Activated CD8-positive, alpha-beta memory T cell treated with anti-CD3 and anti-CD28 coated beads for 4 hours (primary cell): ENCODE data around the gene DNAJB8.

Source experiments
- DNase-seq, 2 donors: peaks; one replicate each; pipeline ENCODE4 v3.0.0-alpha.2; 2020; ENCODE audit warnings: low read depth in 2 of 2

DNAJB8 gene

DNA sequence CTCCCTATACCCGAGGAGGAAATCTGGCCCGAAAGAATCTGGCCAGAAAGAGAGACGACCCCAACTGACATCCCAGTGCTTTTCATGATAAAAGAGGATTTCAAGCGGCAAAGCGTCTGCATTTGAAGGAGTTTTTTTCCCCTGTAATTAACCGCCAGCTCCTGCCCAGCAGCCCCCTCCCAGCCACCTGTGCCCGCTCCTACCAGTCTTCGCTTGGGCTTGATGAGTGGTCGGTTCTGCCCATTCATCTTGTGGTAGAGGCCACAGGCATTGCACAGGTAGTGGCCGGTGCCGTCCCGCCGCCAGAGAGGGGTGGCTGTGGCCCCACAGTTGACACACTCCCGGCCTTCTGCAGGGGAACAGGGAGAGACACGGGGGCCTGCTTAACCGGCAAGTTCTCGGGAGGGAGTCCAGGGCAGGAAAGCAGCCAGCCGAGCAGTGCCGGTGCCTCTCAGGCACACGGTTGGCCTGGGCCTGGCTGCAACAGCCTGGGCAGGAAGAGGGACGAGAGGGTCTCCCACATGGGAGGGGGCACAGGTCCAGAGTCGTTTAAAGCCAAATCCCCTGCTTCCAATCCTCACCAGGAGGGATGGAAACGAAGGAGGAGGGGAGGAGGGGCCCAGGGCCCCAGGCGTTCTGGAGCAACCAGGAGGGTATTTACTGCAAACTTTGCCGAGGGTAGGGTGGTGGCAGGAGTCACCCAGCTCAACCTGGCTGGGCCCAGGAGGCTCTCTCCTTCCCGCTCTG, 17.1 kb upstream of the DNAJB8 start:
- no peak for DNase-seq

DNA sequence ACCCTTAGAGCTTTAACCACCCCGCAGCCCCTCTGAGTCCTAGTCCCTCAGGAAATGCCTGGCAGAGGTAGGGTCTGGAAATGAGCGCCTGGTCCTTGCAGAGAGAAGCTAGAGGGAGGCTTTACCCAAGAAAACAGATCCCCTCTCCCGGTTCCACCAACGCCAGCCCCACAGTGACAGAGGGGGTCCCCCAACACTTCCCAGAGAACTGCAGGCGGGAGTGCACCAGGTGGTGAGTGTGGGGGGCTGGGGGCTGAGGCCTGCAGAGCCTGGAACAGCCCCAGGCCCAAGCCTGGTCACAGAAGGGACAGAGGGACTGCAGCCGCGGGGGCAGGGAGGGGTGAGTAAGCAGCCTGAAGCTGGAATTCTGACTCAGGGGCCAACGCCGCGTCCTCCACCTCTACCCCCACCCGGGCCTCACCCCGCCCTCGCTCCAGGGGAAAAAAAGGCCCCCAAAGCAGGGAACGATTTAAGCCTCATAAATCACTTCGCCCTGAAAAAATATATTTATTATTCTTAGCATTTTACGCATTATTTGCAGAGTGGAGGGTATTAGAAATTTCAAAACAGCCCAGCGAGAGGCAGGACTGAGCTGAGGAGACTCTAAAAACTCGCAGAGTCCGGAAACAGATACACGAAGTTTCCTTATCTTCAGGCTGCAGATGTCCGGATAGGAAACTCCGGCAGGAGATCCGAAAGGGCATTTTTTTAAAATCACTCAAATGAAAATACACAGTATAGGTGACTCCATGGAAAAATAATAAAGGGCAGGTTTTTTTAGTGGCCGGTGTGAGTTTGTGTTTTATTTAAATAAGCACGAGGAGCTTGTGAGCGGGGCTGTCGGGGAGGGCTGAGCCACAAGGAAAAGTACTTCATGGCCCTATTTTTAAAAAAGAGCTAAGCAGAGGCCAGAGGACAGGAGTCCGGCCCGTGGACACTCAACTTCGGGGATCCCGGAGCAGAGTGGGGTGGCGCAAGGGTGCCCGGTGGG, 16.3 kb upstream of the DNAJB8 start:
- DNase-seq: no peak

DNA sequence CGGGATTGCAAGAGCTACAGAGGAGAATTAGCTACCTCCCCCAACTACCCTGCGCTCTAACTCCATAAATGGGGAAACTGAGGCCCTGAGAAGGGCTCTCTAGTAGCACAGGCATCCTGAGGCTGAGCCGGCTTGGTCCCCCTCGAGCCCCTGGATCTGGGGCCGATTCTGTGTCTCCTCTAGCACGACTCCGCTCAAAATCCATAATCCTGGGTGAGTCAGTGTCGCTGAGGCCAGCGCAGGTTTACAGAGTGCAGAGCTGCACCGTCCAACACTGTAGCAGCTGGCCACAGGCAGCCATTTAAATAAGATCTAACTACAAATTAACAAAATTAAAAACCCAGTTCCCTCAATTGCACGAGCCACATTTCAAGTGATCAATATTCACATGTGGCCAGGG, 15.5 kb upstream of the DNAJB8 start:
- DNase-seq: no peak

DNA sequence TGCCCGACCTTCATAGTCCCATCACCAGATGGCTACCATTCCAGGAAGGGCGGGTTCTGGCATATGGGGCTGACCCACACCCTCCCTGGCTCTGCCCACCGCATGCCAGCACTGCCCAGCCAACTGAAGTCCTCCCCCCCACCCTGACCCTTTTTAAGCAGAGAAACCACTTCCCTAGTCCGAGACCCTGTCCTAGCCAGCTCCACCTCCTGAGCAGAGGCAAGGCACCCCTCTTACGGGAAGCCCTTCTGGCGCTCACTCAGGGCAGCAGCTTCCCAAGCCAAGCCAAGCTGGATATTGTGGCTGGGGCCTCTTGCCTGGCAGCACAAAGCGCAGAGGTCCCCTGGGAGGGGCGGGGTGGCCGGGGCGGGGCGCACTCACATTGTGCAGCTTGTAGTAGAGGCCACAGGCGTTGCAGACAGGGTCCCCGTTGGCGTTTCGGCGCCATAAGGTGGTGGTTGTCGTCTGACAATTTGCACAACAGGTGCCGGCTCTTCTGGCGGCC, 14.8 kb upstream of the DNAJB8 start:
- DNase-seq: no peak

DNA sequence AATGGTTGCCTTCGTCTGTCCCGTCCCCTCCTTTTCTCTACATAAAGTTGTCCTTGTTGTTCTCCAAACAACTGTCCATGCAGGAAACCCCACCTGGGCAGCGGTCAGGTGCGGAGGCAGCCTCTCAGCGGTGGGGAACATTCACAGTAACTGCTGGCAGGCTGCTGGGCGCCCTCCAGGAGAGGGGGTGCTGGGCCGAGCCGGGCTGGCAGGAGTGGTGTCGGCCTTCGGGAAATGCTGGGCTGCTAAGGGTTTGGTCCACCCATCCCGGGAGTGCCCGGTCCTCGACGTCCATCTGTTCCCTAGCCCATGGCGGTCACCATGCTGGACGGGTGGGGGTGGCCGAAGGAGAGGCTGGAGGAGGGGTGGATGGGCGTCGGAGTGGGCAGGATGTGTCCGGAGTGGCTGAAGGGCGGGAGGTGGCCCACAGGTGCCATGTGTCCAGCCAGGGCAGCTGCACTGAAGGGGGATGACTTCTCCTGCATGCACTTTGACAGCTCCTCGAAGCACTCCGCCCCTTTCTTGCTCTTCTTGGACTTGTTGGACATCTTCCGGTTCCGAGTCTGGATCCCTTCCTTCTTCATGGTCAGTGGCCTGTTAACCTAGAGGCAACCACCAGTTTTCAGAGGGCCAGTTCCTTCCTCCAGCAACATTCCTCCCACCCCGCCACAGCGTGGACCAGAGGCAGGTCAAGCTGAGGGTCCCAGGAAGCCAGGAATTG, 14.2 kb upstream of the DNAJB8 start:
- DNase-seq: no peak

DNA sequence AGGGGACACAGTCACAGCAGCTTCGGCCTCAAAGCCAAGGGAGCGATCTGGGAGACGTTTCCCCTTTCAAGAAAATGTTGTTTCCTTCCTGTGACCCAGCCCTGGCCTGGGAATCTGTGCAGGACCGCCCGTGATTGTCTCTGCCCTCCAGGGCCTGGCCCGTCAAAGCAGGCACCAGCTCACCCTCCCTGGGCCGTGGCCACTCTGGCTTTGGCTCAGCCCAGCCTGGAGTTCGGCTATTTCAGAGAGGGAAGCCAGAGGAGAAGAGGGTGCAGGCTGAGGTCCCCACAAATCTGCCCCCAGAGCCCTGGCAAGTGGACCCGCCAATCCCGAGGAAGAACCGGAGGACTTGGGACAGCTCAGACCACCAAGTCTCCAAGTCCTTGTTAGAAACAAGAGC, 13.6 kb upstream of the DNAJB8 start:
- no peak for DNase-seq

DNA sequence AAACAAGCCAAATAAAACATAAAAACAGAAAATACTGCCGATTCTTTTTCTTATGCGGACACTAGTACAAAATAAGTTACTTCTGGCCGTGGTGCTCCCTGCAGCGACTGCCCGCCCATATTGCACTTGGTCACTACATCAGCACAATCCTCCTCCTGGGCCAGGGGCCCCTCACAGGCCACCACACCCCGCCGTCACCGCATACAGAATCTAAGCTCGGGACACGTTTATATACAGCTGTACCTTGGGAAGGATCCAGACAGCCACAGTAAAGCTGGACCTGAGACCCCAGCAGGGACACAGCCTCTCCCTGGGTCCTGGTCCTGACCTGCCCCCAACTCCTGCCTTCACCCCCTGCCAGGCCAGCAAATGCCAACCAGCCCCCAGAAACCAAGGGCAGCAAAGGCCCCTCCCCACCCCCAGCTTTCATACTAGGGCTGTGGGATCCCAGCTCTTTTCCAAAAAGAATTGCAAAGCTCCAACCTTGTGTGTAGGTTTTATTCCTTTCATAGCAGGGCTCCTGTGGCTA, 12.9 kb upstream of the DNAJB8 start:
- DNase-seq: no peak

DNA sequence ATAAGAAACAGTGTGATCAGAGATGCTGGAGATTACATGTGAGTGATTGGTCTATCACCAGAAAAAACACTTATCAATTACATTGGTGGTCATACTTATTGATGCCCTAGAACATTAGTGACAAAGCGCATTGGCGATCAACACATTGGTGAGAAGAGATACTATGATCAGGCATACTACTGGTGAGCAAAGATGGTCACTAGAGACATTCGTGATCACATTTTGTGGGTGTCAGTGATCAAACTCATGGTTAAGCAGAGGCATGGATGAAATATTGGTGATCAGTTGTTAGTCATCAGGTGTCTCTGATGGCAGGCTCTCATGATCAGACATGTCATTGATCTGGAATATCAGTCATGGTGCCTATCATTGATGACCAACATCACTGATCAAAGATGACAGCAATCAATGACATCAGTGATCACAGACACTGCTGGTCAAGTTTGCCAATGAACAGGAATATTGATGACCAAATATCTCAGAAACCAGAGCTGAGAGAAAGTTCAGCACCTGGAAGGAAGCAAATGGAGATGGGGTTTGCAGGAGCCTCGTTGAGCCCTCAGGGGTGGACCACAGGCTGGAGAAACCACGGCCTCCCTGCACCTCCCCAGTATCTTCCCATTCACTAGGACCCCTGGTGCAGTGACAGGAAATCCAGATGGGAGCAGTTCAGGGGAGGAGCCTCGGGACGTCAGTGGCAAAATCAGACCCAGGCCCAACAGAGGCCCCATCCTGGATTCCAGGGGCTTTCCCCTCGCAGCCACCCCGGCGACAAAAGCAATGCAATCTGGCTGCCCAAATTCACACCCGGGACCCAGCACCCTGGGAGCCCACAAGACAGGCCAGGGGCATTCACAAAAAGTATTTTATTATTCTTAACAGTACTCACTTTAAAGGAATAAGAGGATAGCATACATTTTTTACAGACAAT, 12.2 kb upstream of the DNAJB8 start:
- DNase-seq: no peak

DNA sequence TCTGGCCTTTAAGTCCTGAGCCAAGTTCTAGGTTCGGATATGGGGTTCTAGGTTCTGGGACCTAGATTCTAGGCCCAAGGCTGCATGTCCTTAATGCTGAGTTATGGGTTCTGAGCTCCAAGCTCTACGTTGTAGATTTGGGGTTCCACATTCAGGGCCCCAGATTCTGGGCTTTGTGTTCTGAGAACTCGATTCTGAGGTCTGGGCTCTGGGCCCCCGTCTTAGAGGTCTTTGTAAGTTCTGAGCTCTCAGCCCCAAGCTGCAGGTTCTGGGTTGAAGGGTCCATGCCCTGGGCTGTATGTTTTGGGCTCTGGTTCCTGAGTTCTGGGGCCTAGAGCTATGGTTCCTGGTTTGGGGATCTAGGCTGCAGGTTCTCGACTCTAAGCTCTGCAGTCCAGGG, 10.0 kb upstream of the DNAJB8 start:
- DNase-seq: no peak

DNA sequence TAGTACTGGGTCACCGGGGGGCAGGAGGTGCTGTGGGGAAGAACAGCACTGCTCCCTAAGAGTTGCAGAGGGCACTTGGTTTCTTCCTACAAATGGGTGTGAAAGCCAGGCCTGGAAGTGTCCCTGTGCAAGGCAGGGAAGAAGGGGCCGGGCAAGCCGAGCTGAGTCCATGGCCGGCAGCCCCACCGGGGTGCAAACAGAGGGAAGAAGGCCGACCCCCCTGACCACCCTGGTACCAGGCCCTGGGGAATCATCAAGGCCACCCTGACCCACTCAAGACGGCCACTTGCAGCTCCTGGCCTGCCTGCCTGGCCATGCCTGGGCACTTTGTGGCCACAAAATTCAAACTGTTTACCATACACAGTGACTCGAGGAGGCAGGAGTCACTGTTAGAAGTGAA, 8.7 kb upstream of the DNAJB8 start:
- DNase-seq: no peak

DNA sequence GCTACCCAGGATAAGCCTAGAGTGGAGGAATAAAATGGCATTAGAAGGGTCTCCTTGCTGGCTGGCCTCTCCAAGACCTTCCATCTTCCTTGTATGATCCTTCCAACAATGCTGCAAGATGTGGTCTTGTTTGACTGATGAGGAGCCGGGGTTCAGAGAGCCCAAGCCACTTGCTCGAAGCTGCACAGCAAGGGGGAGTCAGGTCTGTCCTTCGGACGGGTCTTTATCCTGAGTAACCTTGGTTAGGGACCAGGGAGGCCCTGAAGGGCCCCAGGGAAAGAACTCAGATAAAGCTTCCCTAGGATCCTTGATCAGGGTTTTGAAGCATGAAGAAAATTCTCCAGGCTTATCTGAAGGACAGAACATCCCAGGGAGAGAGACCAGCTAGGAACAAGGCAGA, 7.0 kb upstream of the DNAJB8 start:
- no peak for DNase-seq

DNA sequence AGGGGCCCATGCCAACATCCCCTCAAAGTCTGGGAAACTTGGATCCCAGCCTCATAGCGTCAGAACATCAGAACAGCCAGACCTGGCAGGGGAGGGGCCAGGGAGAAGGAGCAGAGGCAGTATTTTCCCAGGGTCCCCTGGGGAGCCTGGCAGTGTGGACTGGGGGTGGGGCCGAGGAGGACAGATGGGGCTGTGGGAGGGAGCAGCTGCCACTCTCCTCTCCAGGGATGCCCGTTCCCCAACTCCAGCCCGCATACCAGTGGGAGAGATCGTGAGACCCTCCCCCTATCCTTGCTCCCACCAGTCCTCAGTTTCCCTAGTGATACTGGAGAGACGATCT, 6.5 kb upstream of the DNAJB8 start:
- no peak for DNase-seq

DNA sequence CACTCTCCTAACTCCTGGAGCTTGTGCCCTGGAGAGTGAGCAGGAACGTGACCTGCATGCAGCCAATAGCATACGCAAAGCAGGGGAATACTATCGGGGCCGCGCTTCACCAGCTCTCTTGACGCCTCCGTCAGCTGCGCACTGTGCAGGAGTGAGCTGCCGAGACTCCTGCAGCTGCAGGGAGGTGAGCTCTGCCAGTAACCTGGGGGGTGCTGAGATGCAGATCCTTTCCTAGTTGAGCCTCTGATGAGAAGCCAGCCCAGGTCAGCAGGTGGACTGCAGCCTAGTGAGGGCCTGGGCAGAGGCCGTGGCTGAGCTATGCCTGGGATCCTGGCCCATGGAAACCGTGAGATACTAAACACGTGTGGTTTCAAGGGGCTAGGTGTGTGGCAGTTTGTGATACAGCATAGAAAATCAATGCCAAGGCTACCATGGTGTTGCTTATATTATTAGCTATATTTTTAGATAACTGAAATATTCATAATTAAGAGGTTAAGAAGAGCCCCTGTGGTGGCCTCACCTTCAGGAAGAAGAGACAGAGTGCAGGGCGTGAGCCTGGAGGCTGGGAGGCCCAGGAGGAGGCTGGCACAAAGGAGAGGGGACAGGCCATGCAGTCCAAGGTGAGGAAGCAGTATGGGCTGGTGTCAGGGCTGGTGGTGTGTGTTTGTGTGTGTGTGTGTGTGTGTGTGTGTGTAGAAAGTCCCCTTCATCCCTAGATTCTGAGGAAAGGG, 5.9 kb upstream of the DNAJB8 start:
- DNase-seq: no peak

DNA sequence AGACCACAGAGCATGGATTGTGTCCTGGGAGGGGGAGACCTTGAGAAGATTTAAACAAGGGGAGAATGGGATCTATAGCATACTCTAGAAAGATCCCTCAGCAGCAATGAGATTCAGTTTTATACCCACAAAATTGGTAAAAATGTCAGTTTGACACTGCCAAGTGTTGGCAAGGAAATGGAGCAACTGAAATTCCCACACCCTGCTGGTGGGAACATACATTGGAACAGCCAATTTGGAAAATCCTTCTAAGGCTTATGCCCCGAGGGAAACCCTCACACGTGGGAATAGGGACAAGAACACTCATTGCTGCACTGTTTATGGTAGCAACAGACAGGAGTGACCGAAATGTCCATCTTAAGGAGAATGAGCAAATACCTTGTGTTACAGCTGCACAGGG, 5.0 kb upstream of the DNAJB8 start:
- DNase-seq: no peak

DNA sequence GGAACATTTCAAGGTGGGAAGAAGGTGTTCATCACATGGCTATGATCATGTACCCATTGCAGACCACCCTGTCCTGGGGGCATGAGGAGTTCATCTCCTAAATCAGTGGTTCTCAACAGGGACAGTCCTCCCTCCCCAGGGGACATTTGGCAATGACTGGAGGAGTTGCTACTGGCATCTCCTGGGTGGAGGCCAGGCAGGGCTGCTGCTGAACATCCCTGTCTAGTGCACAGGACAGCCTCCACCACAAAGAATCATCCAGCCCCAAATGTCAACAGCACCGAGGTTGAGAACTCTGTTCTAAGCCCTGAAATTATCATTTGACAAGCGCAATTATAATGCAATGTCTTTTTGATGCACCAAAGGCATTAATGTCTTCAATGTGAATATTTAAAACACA, 4.4 kb upstream of the DNAJB8 start:
- no peak for DNase-seq

DNA sequence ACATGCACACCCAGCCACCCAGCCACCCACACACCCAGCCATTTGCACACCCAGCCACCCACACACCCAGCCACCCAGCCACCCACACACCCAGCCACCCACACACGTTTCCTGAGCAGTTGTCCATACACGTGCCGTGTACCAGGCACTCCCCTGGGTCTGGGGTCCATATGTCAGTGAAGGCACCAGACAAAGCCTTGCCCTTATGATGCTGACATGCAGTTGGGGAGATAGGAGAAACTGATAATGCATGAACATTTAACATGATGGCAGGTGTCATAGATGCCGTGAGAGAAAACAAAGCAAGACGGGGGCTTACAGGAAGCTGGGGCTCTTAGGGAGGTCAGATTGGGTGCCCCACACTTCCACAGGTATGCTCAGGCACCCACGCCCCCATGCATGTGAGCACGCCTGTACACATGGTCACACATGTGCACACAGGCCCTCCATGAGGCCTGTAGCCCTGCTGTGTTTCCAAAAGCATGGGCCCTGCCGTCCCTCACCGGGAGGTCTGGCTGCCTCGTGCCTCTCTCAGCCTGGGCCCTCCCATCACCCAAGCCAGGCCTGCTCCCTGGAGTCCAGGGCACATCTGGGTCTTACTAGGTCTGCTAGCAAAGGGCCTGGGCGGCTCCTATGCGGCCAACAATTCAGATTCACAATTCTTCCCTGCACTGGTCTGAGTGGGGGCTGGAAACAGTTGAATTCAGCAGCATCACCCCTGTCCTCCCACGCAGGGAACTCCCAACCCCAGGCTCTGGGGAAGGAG, 3.6 kb upstream of the DNAJB8 start:
- no peak for DNase-seq

DNA sequence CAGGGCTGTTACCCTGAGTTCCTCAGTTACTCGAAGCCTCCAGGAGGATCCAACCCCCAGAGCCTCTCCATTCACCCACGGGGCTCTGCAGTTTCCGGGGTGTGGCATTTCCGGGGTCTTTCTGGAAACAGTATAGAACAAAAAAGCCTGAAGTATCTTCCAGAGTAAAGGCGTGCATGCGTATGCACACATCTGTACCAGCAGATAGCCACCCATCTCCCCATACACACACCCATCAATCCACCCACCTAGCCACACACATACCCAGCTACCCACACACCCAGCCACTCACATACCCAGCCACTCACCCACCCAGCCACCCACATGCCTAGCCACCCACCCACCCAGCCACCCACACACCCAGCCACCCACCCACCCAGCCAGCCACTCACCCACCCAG, 2.9 kb upstream of the DNAJB8 start:
- no peak for DNase-seq

DNA sequence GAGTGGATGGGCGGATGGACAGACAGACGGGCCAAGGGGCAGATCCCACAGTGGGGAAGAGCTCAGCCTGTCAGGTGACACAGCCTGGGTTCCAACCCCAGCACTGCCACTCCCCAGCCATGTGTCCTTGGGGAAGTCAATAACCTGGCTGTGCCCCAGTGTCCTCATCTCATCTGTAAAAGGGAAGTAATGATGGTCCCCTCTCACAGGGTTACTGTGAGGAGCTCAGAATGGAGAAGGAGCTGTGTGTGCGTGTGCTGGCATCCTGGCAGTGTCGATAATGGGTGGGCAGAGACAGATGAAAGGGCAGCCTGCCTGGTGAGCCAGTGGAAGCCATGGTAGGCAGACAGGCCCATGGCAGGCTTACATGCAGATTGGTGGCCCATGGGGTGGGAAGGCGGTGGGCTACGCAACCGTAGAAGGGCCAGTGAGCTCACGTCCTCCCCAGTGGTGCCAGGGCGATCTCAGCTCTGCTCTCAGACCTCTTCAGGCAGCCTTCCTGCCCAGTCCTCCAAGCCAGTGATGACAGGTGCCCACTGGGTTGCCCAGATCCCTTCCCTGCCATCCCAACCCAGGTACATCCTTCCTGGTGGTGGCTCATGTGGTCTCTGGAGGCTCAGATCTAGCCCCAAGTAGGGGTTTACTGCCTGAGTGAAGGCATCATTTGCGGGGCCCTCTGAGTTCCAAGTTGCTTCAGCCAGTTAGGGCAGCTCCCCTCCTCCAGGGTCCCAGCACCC, 2.3 kb upstream of the DNAJB8 start:
- DNase-seq: no peak

DNA sequence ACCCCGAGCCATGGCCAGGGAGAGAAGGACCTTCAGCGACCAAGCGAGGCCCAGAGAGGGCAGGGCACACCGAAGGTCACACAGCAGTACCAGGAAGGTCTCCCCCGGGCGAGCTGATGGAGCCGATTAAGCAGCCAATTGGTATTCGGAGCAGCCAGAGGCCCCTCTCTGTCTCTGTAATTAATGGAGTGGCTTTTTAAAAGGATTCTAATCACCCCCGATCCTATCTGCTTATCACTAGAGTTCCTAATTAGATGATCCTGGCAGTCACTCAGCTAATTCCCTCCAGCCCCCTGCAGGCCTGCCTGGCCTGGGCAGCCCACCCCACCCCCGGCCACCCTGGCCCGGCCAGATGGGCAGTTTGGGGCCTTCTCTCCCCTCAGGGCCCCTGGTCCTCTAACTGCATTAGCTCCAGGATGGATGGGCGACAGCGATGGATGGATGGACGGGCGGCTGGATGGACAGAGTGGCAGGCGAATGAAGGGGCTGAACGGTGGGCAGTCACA, 1.6 kb upstream of the DNAJB8 start:
- no peak for DNase-seq
